Fibroblast of skin of back (primary cell): ENCODE results near the gene ELL. TPM values are rescaled to one million over a fixed set of nuclear protein-coding genes. Genes with fewer than 3 reads are reported as not detected.
"Not testable (repeated sequence)": the region's sequence is repeated elsewhere in the genome, so short reads cannot be mapped to it uniquely, and the experiment has no call there.

Experiments
- DNase-seq: peaks from one replicate; pipeline ENCODE4 v3.0.0-alpha.2; 2013
- polyA plus RNA-seq, 2 experiments: library from polyadenylated mRNA; unstranded; fragments of 120-200 nt; gene quantifications; one replicate each; pipeline ENCODE4 v1.2.1, GENCODE V29; 2013; ENCODE audit not compliant: insufficient read length in 2 of 2

ELL gene
- polyA plus RNA-seq (2013, experiment 1 of 2; ENCODE audit: insufficient read length), result 10.3 TPM
- polyA plus RNA-seq (2013, experiment 2 of 2; ENCODE audit: insufficient read length), result 7.6 TPM

GRCh38 chr19:18521692-18522123 is at the start of gene ELL:
TSS of gene ELL (minus strand) at chr19:18522070. CDS start at chr19:18522055, 15 bp downstream.
- no peak for DNase-seq

- DNase-seq, result no peak
Observed at GRCh38 chr19:18568367-18568766, 46.5 kb upstream of the ELL start.

- no peak for DNase-seq
Observed at GRCh38 chr19:18566953-18567352, 45.1 kb upstream of the ELL start.

GRCh38 chr19:18562086-18562485 is 40.2 kb upstream of the ELL start:
- no peak for DNase-seq

- DNase-seq, result no peak
Observed at GRCh38 chr19:18559685-18560084, 37.8 kb upstream of the ELL start.

- DNase-seq, result no peak
Observed at GRCh38 chr19:18558604-18559003, 36.7 kb upstream of the ELL start.

GRCh38 chr19:18558202-18558555 is 36.3 kb upstream of the ELL start:
- DNase-seq, result no peak

GRCh38 chr19:18557411-18558201 is 35.7 kb upstream of the ELL start, which contains the start of gene KXD1:
TSS of gene KXD1 (plus strand) at chr19:18557870. CDS start at chr19:18562057, 4,187 bp downstream.
- DNase-seq, result peak; percentile 99

- no peak for DNase-seq
Observed at GRCh38 chr19:18551631-18552030, 29.8 kb upstream of the ELL start.

GRCh38 chr19:18543814-18544475 is 22.1 kb upstream of the ELL start:
- DNase-seq, result peak; percentile 75

GRCh38 chr19:18542941-18543813 is 21.3 kb upstream of the ELL start, which contains the start of gene FKBP8:
TSS of gene FKBP8 (minus strand) at chr19:18543573. CDS start at chr19:18541970, 1,603 bp downstream.
- DNase-seq, result peak; percentile 83

- DNase-seq, result no peak
Observed at GRCh38 chr19:18541992-18542940, 20.4 kb upstream of the ELL start.

GRCh38 chr19:18541258-18541991 is 19.6 kb upstream of the ELL start:
- DNase-seq, result no peak

- DNase-seq, result not testable (repeated sequence)
Observed at GRCh38 chr19:18540200-18540599, 18.3 kb upstream of the ELL start.

- no peak for DNase-seq
Observed at GRCh38 chr19:18539372-18539771, 17.5 kb upstream of the ELL start.

GRCh38 chr19:18538115-18538514 is 16.2 kb upstream of the ELL start:
- no peak for DNase-seq

GRCh38 chr19:18537431-18537830 is 15.6 kb upstream of the ELL start:
- DNase-seq, result no peak

GRCh38 chr19:18536475-18536874 is 14.6 kb upstream of the ELL start:
- no peak for DNase-seq

- DNase-seq, result no peak
Observed at GRCh38 chr19:18533058-18533457, 11.2 kb upstream of the ELL start.

GRCh38 chr19:18532168-18532890 is 10.5 kb upstream of the ELL start:
- no peak for DNase-seq
